Spleen (tissue), 7 donors: ENCODE data around the gene FBP1.

Experiments used
- POLR2A ChIP-seq, 3 donors: fragments of 450-650 bp; IDR thresholded peaks; one replicate each; pipeline ENCODE4 v1.5.1; 2017; ENCODE audit warnings: antibody characterized with exemption in 3 of 3, mild to moderate bottlenecking in 1 of 3
- TF ChIP-seq, protein P1 (sequence below), 11 experiments: fragments of 200-600 bp in 7 of 11; fragments of 450-650 bp in 4 of 11; sonication (generic) in 4 of 11; IDR thresholded peaks in 8 of 11; conservative IDR thresholded peaks in 3 of 11; 1 replicate in 7 of 11; 2 replicates in 4 of 11; pipeline versions ENCODE4 v1.4.0 to v1.8.0; 2016 to 2021; ENCODE audit warnings: antibody characterized with exemption in 11 of 11, inconsistent platforms in 4 of 11, mild to moderate bottlenecking in 1 of 11
- donor health status: DM: no; HTN: no; CAD: no; lungs with moderate emphysema.
- donor health status: DM: no; HTN: no; CAD: no.
- donor health status: DM: no; HTN: no; CAD: no.

DNA sequence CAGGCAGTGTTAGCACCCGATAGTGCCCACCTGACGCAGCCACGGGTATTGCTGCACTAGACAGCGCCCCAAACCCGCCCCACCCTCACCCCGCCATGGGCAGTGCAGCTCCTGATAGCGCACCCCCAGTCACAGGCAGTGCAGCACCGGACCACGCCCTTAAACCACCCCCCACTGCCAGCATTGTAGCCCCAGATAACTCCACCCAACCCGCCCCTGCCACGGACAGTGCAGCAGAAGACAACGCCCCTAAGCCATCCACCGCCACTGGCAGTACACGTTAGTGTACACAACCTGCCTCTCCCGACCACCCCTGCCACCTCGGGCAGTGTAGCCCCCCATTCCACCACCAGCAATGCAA is 85.3 kb downstream of the FBP1 start:
- TF ChIP-seq, protein P1, sequence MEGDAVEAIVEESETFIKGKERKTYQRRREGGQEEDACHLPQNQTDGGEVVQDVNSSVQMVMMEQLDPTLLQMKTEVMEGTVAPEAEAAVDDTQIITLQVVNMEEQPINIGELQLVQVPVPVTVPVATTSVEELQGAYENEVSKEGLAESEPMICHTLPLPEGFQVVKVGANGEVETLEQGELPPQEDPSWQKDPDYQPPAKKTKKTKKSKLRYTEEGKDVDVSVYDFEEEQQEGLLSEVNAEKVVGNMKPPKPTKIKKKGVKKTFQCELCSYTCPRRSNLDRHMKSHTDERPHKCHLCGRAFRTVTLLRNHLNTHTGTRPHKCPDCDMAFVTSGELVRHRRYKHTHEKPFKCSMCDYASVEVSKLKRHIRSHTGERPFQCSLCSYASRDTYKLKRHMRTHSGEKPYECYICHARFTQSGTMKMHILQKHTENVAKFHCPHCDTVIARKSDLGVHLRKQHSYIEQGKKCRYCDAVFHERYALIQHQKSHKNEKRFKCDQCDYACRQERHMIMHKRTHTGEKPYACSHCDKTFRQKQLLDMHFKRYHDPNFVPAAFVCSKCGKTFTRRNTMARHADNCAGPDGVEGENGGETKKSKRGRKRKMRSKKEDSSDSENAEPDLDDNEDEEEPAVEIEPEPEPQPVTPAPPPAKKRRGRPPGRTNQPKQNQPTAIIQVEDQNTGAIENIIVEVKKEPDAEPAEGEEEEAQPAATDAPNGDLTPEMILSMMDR (IDR thresholded peaks at IDR 0.05 in 8 of 11, conservative IDR thresholded peaks at IDR 0.05 in 3 of 11) = no peak
- TF ChIP-seq POLR2A (IDR thresholded peaks at IDR 0.05) = no peak
